Myocyte (in vitro differentiated cells): ENCODE results near the gene AKAP8. TPM values are rescaled to one million over a fixed set of nuclear protein-coding genes. Genes with fewer than 3 reads are reported as not detected.

Experiments used
- DNase-seq: peaks from one replicate; pipeline ENCODE4 v3.0.0-alpha.2; 2012; ENCODE audit warnings: low read depth
- polyA plus RNA-seq: library from polyadenylated mRNA; unstranded; fragments of >200 nt; gene quantifications from one replicate; pipeline ENCODE4 v1.2.1, GENCODE V29; 2012; ENCODE audit warnings: missing spikeins
- total RNA-seq: library from RNA; depleted of rRNA; stranded (reverse); fragments of >200 nt; gene quantifications from 2 replicates; pipeline ENCODE4 v1.2.3, GENCODE V29; 2014

Gene AKAP8
- 24.6 and 25.0 TPM in 2 replicates for total RNA-seq
- polyA plus RNA-seq, result 14.2 TPM

DNA sequence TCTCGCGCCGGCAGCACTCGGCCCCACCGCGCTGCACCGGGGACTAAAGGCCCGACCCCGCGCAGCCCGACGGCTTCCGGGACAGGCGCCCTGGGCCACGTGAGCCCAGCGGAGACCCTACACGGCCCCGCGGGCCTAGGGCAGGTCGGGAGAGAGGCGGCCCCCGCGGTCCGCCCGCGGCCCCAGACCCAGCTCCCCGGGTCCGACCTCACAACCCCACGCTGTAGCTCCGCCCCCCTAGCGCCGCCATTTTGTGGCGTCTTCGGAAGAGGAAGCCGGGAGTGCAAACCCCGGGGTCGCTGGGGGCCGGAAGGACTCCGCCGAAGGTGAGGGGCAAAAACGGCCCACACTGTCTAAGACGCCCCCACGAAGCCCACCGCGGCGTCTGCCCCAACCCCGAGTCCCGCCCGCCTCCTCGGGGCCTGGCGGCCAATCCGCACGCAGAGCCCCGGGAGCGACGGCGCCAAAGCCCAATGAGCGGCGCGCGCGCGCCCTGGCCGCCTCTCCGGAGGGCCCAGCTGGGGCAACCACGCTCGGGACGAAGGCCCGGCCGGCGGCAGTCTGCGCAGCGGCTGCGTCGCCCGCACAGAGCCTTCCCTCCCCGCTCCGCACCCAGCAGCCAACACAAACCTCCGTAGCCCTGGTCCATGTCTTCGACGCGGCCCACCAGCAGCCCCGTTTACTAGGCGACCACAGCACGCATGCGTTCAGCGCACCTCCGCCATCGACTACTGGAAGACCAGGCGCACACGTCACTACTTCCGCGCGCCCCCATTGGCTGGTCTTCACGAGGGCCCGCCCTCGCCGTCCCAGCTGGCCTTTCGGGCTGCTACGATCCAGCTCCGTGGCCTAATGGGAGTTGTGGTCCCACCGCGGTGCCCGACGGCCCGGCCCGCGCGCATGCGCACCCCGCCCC lies at the start of gene AKAP8:
Gene AKAP8 (minus strand): TSS at position 705 of the 916 bp plus-strand sequence. CDS start 56 bp downstream, at position 649.
- peak; percentile 99 for DNase-seq

DNA sequence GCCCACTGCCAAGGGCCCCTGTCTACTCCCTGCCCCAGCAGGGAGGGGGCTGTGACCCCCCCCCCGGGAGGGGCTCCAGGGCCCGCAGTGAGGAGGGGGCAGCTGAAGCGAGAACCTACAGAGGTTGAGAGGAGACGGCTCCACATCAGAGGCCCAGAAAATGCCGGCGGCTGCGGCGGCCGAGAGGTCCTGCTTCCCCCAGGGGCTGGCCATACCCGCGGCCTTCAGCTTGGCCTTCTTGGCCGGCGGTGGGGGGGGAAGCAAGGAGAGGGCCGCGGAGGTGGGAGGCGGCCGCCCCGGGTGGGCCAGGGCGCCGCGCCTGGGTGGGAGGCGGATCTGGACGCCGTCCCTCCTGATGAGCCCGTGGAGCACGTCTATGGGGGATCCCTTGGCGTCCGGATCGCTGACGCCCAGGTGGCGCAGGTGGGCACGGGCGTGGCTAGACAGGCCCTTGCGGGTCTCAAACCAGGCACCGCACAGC lies 48.4 kb upstream of the AKAP8 start:
- DNase-seq, result no peak

DNA sequence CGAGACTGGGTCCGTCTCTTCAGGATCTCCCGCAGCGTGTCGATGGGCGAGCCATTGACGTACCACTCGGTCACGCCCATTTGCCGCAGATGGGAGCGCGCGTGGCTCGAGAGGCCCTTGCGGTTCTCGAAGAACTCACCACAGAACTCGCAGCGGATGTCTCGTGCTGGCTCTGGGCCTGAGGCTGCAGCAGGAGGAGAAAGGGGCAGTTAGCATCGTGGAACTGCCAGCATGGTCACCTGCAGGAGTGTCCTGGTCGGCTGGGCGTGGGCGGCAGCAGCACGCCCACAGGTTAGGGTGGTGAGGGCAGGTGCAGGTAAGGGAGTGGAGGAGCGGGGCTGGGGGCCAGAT lies 47.7 kb upstream of the AKAP8 start:
- no peak for DNase-seq

DNA sequence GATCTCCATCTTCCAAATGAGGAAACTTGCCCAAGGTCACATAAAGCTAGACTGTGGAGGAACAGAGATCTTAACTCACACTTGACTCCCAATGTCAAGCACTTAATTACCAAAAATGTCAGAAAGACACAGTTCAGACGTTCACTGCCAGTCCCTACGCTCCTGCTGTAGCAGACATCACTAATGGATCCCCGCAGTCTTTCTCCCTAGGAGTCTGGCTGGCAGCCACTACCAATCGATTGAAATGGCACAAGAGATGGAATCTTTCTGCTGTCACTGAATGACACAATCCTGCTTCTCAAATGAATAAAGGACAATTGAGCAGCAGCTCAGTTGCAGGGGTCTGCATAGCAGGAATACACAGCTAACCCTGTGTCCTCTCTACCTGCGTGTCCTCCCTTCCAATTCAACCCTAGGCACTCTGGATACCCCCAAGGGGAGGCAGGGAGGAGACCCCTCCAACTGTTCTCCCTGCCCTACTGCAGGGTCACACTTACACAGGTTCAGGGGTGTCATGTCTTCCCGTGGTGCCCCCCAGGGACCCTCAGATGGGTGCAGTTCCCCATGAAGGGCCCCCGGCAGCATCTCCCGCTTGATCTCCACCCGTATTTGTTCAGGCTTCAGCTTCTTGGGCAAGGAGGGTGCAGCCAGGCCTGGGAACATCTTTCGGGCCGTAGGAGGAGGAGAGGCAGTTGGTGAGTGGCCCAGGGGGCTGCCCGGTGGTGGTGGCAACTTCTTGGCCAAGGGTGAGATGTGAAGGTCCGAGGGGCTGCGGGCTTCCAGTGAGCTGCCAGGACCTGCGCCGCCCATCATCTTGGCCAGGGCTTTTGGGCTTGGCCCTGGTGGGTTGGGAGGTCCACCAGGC lies 47.1 kb upstream of the AKAP8 start:
- no peak for DNase-seq

DNA sequence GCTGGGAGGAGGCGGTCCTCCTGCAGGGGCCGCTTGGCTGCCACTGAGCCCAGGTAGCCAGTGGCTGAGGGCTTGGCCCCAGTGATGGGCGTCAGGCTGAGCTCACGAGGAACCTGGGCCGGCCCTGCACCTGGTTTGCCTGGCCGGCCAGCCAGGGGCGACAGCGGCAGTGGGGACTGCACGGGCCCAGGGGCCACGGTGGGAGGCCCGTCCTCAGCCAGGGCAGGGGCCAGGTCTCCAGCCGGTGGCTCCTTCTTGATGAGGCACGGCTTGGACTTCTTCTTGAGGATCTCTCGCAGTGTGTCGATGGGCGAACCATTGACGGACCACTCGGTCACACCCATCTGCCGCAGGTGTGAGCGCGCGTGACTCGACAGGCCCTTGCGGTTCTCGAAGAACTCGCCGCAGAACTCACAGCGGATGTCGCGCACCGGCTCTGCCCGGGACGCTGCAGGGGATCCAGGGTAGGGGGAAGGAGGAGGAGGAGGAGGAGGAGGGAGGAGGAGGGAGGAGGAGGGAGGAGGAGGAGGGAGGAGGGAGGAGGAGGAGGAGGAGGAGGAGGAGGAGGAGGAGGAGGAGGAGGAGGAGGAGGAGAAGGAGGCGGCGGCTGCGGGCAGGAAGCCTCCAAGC lies 45.8 kb upstream of the AKAP8 start:
- no peak for DNase-seq

DNA sequence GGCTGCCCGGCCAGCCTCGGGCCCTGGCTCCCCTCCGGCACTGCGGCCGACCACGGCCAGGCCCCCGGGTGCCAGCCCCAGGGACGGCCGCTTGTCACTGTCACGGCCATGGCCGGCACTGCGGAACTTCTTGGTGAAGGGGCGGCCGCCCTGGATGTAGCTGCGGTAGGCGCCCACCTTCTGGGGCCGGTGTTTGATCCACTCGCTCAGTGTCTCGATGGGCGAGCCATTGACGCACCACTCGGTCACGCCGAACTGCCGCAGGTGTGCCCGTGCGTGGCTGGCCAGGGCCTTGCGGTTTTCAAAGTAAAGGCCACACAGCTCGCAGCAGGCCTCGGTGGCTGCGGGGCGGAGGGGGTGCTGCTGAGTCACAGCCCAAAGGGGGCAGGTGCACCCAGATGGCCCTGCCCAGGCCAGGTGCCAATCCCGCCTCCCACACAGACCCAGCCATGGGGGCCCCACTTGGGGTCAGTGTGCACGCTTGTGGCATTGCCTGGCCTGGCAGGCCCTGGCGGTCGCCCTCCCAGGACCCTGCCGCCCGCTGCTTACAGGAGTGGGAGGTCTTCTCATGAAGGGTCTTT lies 45.2 kb upstream of the AKAP8 start:
- DNase-seq, result no peak

DNA sequence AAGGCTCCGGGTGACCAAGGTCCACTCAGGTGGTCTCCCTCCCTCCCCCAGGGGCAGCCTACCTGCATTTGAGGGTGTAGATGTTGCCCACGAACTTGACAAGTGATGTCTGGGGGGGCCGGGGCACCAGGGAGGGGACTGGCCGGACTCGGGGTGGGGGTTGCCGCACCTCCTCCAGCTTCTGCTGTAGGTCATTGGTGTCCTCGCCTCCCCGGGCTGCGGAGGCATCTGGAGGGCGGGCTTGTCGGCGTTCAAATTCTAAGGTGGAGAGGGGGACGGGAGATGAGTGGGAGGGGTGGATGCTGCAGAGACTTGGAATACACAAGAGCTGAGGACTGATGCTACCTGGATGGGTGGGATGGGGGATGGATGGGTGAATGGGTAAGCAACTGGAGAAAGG lies 44.5 kb upstream of the AKAP8 start:
- no peak for DNase-seq

DNA sequence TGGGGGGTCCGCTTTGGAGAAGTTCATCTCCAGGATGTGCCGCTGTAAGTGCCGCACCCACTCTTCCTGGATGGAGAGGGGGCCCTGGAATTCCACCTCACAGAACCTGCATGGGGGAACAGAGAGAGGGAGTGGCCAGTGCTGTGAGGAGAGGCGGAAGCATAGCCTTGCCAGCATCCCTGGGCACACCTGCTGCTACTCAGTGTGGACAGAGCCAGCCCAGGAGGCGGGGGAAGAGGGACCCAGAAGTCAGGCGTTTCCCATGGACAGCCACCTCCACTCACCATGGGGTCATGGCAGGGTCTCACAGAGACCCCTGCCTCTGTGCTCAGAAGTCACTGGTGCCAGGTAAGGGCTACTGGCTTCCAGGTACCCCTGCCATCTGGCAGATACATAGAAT lies 43.5 kb upstream of the AKAP8 start:
- DNase-seq, result no peak

DNA sequence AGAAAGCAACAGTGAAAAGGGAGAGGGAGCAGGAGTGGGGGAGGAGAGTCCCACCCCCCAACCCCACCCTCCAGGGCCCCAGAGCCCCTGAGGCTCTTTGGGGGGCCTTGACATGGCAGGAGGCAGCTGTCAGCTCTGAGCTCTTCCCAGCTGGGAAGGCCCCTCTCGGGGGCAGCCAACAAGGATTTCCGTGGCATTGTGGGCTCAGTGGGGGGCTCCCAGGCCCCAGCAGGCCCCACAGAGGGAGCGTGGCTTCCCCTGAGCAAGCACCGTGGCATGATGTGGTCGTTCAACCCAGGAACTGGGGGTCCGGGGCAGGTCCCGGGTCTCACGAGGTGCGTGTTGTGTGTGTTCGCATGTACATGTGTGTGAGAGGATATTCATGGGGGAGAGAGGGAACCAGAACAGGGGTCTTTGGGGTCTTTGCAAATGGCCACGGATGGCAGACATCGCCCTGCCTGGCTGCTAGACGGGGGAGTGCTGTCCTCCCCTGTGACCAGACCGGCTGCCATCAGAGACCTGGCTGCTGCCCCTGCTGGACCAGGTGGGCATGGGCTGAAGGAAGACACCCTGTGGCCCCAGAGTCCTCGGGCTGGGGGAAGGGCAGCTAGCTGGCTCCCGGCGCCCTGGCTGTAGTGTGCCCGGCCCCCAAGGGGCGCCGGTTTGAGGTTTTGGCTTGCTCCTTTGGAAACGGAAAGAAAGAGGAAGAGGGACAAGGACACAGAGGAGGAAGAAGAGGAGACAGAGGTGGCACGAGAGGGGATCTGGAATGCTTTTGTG lies 42.9 kb upstream of the AKAP8 start:
- no peak for DNase-seq

DNA sequence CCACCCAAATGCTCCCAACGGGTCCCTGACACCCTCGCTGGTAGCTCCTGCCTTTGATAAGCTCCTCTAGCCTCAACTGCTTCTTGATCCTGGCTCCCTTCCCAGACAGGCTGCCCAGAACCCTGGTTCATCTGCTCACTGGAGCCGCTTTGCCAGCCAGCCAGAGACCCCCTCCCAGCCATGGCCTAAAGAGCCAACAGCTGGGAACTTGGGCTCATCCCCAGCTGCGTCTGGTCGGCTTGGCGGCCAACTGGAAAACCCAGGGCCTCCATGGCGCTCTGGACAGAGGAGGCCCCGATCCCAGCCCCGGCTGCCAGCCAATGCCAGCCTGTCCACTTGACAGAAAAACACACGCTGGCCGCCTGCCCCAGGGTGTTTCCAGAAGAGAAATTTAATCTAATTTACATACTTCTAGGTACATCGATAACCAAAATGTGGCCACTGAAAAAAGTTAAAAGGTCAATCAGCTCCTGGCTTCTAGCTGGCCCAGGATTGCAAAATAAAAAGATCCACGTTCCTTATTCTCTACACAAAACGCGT lies 42.2 kb upstream of the AKAP8 start:
- DNase-seq, result peak; percentile 66

DNA sequence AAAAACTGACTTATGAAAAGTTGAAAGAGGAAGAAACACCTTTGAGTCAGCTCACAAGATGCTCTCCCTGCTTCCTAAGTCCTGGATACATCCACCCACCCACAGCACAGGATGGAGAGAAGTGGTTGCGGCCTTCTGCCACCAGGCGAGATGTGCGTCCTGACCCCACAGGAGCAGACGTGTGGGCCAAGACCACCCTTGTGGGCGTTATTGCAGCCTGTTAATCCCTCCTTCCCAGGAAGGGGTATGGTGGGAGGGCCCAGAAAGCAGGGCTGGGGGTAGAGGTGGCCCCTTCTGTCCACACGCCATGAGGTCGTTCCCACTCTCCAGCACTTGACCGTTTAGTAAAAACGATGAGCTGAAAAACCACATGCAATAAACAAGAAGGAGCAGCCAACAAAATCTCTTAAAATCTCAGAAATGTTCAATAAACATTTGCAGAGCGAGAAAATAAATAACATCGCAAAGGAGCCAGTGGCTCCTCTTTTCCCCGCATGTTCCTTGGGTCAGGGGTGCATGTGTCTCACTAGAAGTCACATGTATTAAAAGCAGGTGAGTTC lies 41.6 kb upstream of the AKAP8 start:
- DNase-seq, result no peak

DNA sequence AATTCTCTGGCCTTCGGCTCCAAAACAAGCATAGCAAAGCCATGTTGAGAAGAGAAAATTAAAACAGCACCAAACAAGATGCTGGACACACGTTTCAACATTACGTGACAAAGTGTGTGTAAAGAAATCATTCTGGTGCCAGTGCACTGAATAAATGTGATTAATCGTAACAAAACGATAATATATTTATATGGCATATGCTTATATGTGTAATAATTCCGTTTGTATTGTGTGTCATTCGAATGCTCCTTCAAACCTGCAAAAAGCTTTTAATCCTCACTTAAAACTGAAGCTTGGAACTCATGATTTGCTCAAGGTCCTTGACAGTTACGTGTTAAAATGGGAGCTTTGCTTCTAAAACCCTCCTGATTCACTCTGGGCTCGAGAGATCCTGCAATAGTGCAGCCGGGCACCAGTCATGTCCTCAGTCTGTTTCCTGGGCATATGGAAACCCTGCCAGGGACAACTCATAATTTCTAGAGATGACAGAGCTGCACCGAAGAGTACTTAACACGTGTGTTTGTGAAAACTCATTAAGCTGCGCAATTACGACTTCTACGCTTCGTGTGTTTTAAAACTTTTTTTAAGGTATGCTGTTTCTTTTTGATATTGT lies 39.9 kb upstream of the AKAP8 start:
- no peak for DNase-seq

DNA sequence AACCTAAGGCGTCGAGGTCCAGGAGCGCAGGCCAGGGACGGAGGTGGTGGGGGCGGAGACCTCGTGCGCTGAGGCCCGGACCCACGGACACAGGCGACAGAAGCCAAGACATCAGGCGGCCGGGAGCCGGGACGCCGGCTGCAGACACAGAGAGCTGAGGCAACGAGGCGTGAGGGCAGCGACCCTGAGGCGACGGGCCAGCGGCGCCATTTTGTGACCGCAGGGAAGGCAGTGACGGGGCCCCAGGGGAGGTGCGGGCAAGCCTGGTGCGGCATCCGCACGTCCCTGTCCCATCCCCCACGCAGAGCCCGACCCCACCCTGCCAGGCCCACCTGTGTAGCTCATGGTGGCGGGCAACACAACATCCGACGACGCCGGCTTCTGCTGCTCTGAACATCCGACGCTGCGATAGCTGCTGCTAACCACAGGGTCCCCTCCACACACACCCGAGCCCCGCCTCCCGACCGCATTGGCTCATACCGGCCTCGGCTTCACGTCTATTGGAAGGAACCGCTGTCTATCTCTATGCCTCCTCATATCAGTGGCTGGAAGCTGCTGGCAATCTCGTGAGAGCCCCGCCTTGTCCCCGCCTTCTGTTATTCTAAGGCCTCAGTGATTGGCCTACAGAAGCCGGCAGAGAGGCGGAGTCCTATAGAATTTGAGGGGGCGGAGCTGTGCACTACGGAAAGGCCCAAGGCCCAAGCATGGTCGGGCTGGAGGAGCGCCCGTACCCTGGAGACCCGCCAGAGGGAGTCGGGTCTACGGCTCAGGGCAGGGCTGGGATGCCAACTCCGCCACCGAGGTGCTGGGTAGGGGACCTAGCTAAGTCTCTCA lies 39.2 kb upstream of the AKAP8 start, which contains the start of gene AKAP8L:
Gene AKAP8L (minus strand): TSS at position 410 of the 834 bp plus-strand sequence. CDS start 65 bp downstream, at position 345.
- DNase-seq, result peak; percentile 100

DNA sequence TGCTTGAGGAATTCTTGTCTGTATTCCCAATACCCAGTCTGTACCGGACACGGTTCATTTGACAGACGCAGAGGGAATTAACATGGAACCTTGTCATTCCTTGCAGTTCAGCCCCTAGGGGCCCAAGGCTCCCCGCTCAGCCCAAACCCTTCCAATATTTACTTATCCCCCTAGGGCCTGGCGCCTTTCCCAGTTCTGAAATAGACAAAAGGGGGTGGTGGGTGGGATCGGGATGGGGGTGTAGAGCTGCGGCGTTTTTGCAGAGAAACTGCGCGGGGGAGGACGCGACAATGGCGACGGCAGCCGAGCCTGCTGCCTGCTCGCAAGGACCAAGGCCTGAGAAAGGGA lies 38.6 kb upstream of the AKAP8 start:
- no peak for DNase-seq

DNA sequence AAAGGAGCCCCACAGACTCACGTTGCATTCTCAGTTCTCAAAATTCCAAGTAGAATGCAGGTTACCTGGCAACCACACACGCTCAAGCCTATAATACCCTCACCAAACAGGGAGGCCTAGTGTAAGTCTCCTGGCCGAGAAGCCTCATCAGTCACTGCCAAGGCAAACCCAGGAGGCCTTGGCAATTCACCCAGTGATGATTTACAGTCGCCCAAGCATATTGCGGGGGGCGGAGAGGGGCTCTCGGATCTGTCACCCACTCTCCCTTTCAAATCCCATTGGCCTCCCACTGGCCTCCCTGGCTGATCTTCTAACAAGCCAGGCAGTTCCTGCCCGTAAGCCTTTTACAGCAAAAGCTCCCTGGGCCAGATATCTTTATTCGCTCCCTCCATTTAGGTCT lies 38.1 kb upstream of the AKAP8 start:
- no peak for DNase-seq

DNA sequence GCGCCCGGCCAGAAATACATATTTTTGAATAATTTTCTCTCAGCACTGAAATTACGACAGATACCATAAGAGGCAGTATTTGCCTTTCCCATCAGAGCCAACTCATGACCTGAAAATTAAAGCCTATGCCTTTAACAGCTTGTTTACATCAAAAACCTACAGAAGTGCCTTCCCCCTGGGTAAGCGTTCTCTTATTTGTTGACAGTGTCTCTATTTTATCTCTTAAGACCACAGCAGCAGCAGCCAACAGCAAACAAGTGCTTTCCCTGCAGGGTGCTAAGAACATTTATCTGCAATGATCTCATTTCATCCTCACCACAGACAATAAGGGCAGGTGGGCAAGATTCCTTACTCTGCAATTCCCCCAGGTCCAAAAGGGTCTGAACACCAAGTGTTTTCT lies 33.2 kb upstream of the AKAP8 start:
- DNase-seq, result no peak

DNA sequence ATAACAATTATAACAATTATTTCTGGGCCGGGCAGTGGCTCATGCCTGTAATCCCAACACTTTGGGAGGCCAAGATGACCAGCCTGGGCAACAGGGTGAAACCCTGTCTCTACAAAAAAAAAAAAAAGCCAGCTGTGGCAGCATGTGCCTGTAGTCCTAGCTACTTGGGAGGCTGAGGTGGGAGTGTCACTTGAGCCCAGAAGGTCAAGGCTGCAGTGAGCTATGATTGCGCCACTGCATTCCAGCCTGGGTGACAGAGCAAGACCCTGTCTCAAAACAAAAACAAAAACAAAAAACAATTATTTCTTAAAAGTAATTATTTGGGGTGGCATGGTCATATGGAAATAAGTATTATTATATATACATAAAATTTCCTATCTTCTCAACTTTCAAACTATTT lies 31.8 kb upstream of the AKAP8 start:
- DNase-seq, result peak; percentile 48

DNA sequence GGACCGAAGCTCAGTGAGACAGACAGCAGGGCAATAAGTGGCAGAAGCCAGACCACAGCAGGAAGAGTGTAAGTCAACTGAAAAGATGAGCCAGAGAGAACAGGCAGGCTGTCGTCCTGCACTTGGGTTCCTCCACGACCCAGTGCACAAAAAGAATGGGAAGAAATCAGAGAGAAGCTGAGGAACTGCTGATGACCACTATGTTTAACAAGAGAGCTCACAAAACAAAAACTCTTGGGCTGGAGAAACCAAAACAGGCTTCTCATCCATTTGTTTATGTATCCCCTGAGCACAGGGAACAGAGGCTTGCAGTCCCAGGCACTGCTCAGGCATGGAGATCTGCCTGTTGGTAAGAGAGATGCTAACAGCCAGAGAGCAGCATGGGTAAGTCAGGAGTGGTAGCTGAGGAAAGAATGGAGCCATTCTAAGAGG lies 25.2 kb upstream of the AKAP8 start:
- no peak for DNase-seq
